Adrenal gland (tissue), 5 donors: Measurements from ENCODE around the gene HSPA1B.

Source experiments
- CTCF ChIP-seq, 6 experiments: fragments of 450-650 bp in 4 of 6; fragments of 200-600 bp in 2 of 6; sonication (generic) in 1 of 6; IDR thresholded peaks; 1 replicate in 5 of 6; 2 replicates in 1 of 6; pipeline versions ENCODE4 v1.5.1 to v1.8.0; 2016 to 2021; ENCODE audit warnings: antibody characterized with exemption in 6 of 6, mild to moderate bottlenecking in 2 of 6, moderate library complexity in 1 of 6
- POLR2A ChIP-seq, 2 donors: fragments of 450-650 bp; IDR thresholded peaks; one replicate each; pipeline ENCODE4 v1.6.1; 2017; ENCODE audit warnings: antibody characterized with exemption in 2 of 2, mild to moderate bottlenecking in 2 of 2, moderate library complexity in 1 of 2
- donor health status: DM: no; HTN: no; CAD: no.

GRCh38 chr6:31799781-31800180 lies 27.8 kb upstream of the HSPA1B start:
- TF ChIP-seq CTCF (IDR thresholded peaks at IDR 0.05) = no peak
- TF ChIP-seq POLR2A (IDR thresholded peaks at IDR 0.05) = no peak
